PC-9 (cell line): Measurements from ENCODE around the gene PLD6. TPM values are rescaled to one million over a fixed set of nuclear protein-coding genes. Genes with fewer than 3 reads are reported as not detected.

Experiments used
- BruUV-seq: library from RNA; stranded (reverse); fragments of 400-500 nt; replicated peaks from 2 replicates; lab custom pipeline; 2021; lab: Mats Ljungman, UMichigan
- CTCF ChIA-PET: fragments of 300-600 bp; sonication (Branson Sonifier 250); formaldehyde crosslinking; loops from one replicate; lab custom pipeline; 2022; ENCODE audit warnings: antibody characterized with exemption; lab: Charles Lee
- POLR2A ChIA-PET: fragments of 300-600 bp; sonication (Branson Sonifier 250); formaldehyde crosslinking; loops from one replicate; lab custom pipeline; 2022; ENCODE audit warnings: antibody characterized with exemption; ENCODE audit not compliant: unreplicated experiment; lab: Charles Lee
- DNase-seq, 2 experiments: peaks; one replicate each; pipeline versions ENCODE4 v3.0.0 to v3.0.0-alpha.2; 2015 to 2022; ENCODE audit warnings: mixed read lengths in 1 of 2
- H2AFZ ChIP-seq: fragments of 200-600 bp; sonication (generic); 2 replicates; pipeline ENCODE4 v1.8.1; 2017; ENCODE audit warnings: antibody characterized with exemption
- H3F3A ChIP-seq: fragments of 200-600 bp; sonication (generic); 2 replicates; pipeline ENCODE4 v1.8.1; 2017; ENCODE audit warnings: antibody characterized with exemption, mild to moderate bottlenecking, low read depth; ENCODE audit not compliant: insufficient read depth
- H3K27ac ChIP-seq: fragments of 200-600 bp; sonication (generic); 2 replicates; pipeline ENCODE4 v1.6.1; 2016; ENCODE audit warnings: mixed run types
- H3K27me3 ChIP-seq: fragments of 200-600 bp; sonication (generic); 2 replicates; pipeline ENCODE4 v1.6.1; 2016; ENCODE audit warnings: low read depth, mixed run types; ENCODE audit not compliant: insufficient read depth
- H3K36me3 ChIP-seq: fragments of 200-600 bp; sonication (generic); 2 replicates; pipeline ENCODE4 v1.6.1; 2016; ENCODE audit warnings: low read depth, mixed run types
- H3K4me1 ChIP-seq: fragments of 200-600 bp; sonication (generic); replicated peaks from 2 replicates; pipeline ENCODE4 v1.6.1; 2016; ENCODE audit warnings: mixed run types; ENCODE audit not compliant: insufficient read depth
- H3K4me2 ChIP-seq: fragments of 200-600 bp; sonication (generic); 2 replicates; pipeline ENCODE4 v1.6.1; 2017; ENCODE audit warnings: mixed run types
- H3K4me3 ChIP-seq: fragments of 200-600 bp; sonication (generic); 2 replicates; pipeline ENCODE4 v1.6.1; 2016; ENCODE audit warnings: mixed run types
- H3K79me2 ChIP-seq: fragments of 200-600 bp; sonication (generic); 2 replicates; pipeline ENCODE4 v1.6.1; 2017; ENCODE audit warnings: low read depth, mixed run types
- H3K9me2 ChIP-seq: fragments of 200-600 bp; sonication (generic); 2 replicates; pipeline ENCODE4 v1.8.1; 2017; ENCODE audit warnings: mild to moderate bottlenecking; ENCODE audit not compliant: insufficient read depth
- H3K9me3 ChIP-seq: fragments of 200-600 bp; sonication (generic); 2 replicates; pipeline ENCODE4 v1.8.1; 2016; ENCODE audit warnings: low read depth; ENCODE audit not compliant: insufficient read depth
- H4K20me1 ChIP-seq: fragments of 200-600 bp; sonication (generic); 2 replicates; pipeline ENCODE4 v1.8.1; 2017; ENCODE audit not compliant: insufficient read depth
- CTCF ChIP-seq: fragments of 200-600 bp; sonication (generic); conservative IDR thresholded peaks from 2 replicates; pipeline ENCODE4 v1.6.1; 2017; ENCODE audit warnings: mixed run types, antibody characterized with exemption, mild to moderate bottlenecking, moderate library complexity
- EZH2 ChIP-seq: fragments of 200-600 bp; sonication (generic); IDR thresholded peaks from 2 replicates; pipeline ENCODE4 v1.8.0; 2017; ENCODE audit warnings: antibody characterized with exemption, low read depth
- intact Hi-C: fragments of 100-400 bp; cut with micrococcal nuclease; formaldehyde crosslinking; loops from one replicate; pipeline ENCODE4 v1.10.0; 2022; ENCODE audit not compliant: unreplicated experiment
- total RNA-seq: library from RNA; stranded (reverse); gene quantifications from 2 replicates; pipeline ENCODE4 v1.2.3, GENCODE V29; 2021

PLD6 gene
- total RNA-seq, 1 experiment from 2014 or later = 4.1 TPM

- Histone ChIP-seq H3K36me3 (peaks cover 5% of the 10 kb centered on the region; the same call in 1 of the 2 replicates), H3K79me2 (peaks cover 26% of the 10 kb centered on the region), H3F3A (peaks cover 40% of the 10 kb centered on the region), H3K9me3 (no peaks in the 10 kb centered on the region), H3K4me2 (no peak overlapping the region), H3K9me2 (no peaks in the 10 kb centered on the region), H4K20me1 (peaks cover 18% of the 10 kb centered on the region), H3K4me3 (no peak overlapping the region), H3K27me3 (no peaks in the 10 kb centered on the region), H2AFZ (no peak overlapping the region), H3K27ac (no peak overlapping the region), H3K4me1 (peaks cover 14% of the 10 kb centered on the region)
- no peak for DNase-seq
- intact Hi-C loops = no loop called here
- TF ChIP-seq CTCF = no peak
- TF ChIP-seq EZH2 = no peak
- BruUV-seq = no TSS peak
- ChIA-PET POLR2A (no interaction called here), CTCF (interaction anchor here (0.6 kb wide), 1 partner anchor 295 kb away, joined by 4 read pairs; the partner anchor contains the start of gene RASD1)
These were observed 5.3 kb downstream of the PLD6 start for GRCh38 chr17:17200831-17201230.

- Histone ChIP-seq H3K27ac (no peak overlapping the region), H3K9me3 (no peaks in the 10 kb centered on the region), H3F3A (peaks cover 40% of the 10 kb centered on the region), H2AFZ (no peak overlapping the region), H3K4me2 (no peak overlapping the region), H3K4me1 (peaks cover 14% of the 10 kb centered on the region), H3K4me3 (no peak overlapping the region), H4K20me1 (peaks cover 18% of the 10 kb centered on the region), H3K36me3 (peaks cover 5% of the 10 kb centered on the region; the same call in 1 of the 2 replicates), H3K27me3 (no peaks in the 10 kb centered on the region), H3K9me2 (no peaks in the 10 kb centered on the region), H3K79me2 (peaks cover 26% of the 10 kb centered on the region)
- no peak for DNase-seq
- intact Hi-C loops = no loop called here
- TF ChIP-seq EZH2 (no peak), CTCF (no peak)
- BruUV-seq = no TSS peak
- ChIA-PET CTCF (interaction anchor here (0.6 kb wide), 1 partner anchor 296 kb away, joined by 4 read pairs; the partner anchor contains the start of gene RASD1), POLR2A (no interaction called here)
These were observed 5.8 kb downstream of the PLD6 start for GRCh38 chr17:17200311-17200710.

- no peaks in the 10 kb centered on the region for H3K9me2 ChIP-seq
- intact Hi-C loops = no loop called here
- H3K36me3 ChIP-seq = peaks cover 5% of the 10 kb centered on the region; the same call in 1 of the 2 replicates
- TF ChIP-seq CTCF (no peak), EZH2 (no peak)
- no peak for DNase-seq
- no peaks in the 10 kb centered on the region for H3K4me1 ChIP-seq
- H2AFZ ChIP-seq = no peak overlapping the region
- H3K79me2 ChIP-seq = peaks cover 10% of the 10 kb centered on the region
- ChIA-PET CTCF (interaction anchor here (0.6 kb wide), 1 partner anchor 639 kb away, joined by 6 read pairs; no protein-coding TSS in a partner anchor), POLR2A (interaction anchor here (0.7 kb wide), 1 partner anchor 170 kb away, joined by 3 read pairs; no protein-coding TSS in a partner anchor)
- peaks cover 53% of the 10 kb centered on the region for H3F3A ChIP-seq
- H3K4me2 ChIP-seq = no peak overlapping the region
- H3K4me3 ChIP-seq = no peak overlapping the region
- no TSS peak for BruUV-seq
- no peak overlapping the region for H3K27ac ChIP-seq
- H3K27me3 ChIP-seq = no peaks in the 10 kb centered on the region
- no peaks in the 10 kb centered on the region for H3K9me3 ChIP-seq
- H4K20me1 ChIP-seq = peaks cover 5% of the 10 kb centered on the region
These were observed 7.9 kb downstream of the PLD6 start for GRCh38 chr17:17198281-17198680.
